Liver (tissue), 9 donors: ENCODE results near the gene NECTIN1. TPM values are rescaled to one million over a fixed set of nuclear protein-coding genes. Genes with fewer than 3 reads are reported as not detected.

Experiments used
- DNase-seq: peaks from one replicate; pipeline ENCODE4 v3.0.0-alpha.2; 2017; ENCODE audit warnings: low spot score
- H3K27ac ChIP-seq, 2 donors: one replicate each; pipeline ENCODE4 v1.7.0; 2013; ENCODE audit warnings: inconsistent platforms in 2 of 2, low read length in 2 of 2, control low read depth in 1 of 2, low read depth in 1 of 2, mild to moderate bottlenecking in 1 of 2
- H3K27me3 ChIP-seq, 4 donors: one replicate each; pipeline versions ENCODE4 v1.6.1 to v1.7.0; 2013; ENCODE audit warnings: low read length in 3 of 4, inconsistent platforms in 1 of 4, mild to moderate bottlenecking in 1 of 4, moderate library complexity in 1 of 4; ENCODE audit not compliant: control insufficient read depth in 4 of 4, insufficient read depth in 4 of 4
- H3K36me3 ChIP-seq, 4 donors: one replicate each; pipeline versions ENCODE4 v1.6.1 to v1.7.0; 2013; ENCODE audit warnings: low read length in 3 of 4, mild to moderate bottlenecking in 3 of 4, low read depth in 1 of 4, moderate library complexity in 1 of 4; ENCODE audit not compliant: control insufficient read depth in 4 of 4, insufficient read depth in 3 of 4
- H3K4me1 ChIP-seq, 4 donors: one replicate each; pipeline versions ENCODE4 v1.6.1 to v1.7.0; 2013; ENCODE audit warnings: low read length in 3 of 4, mild to moderate bottlenecking in 3 of 4, moderate library complexity in 1 of 4; ENCODE audit not compliant: control insufficient read depth in 4 of 4, insufficient read depth in 4 of 4
- H3K4me3 ChIP-seq, 3 donors: one replicate each; pipeline versions ENCODE4 v1.6.1 to v1.7.0; 2013; ENCODE audit warnings: low read length in 3 of 3, control low read depth in 1 of 3, low read depth in 1 of 3, mild to moderate bottlenecking in 1 of 3
- H3K9ac ChIP-seq, 2 donors: one replicate each; pipeline ENCODE4 v1.7.0; 2013; ENCODE audit warnings: low read length in 2 of 2, mild to moderate bottlenecking in 2 of 2, moderate library complexity in 2 of 2, control low read depth in 1 of 2, low read depth in 1 of 2
- H3K9me3 ChIP-seq, 4 donors: one replicate each; pipeline versions ENCODE4 v1.6.1 to v1.7.0; 2013; ENCODE audit warnings: low read length in 3 of 4; ENCODE audit not compliant: control insufficient read depth in 4 of 4
- EGR1 ChIP-seq, 2 donors: IDR thresholded peaks; 2 replicates each; pipeline ENCODE4 v1.6.1; 2016 to 2018; ENCODE audit warnings: antibody characterized with exemption in 2 of 2, low read depth in 2 of 2
- FOXA1 ChIP-seq: IDR thresholded peaks from 2 replicates; pipeline ENCODE4 v1.6.1; 2016; ENCODE audit warnings: antibody characterized with exemption
- FOXA2 ChIP-seq: IDR thresholded peaks from 2 replicates; pipeline ENCODE4 v1.6.1; 2016; ENCODE audit warnings: antibody characterized with exemption
- GABPA ChIP-seq, 2 donors: IDR thresholded peaks in 1 of 2; conservative IDR thresholded peaks in 1 of 2; 2 replicates each; pipeline ENCODE4 v1.6.1; 2016; ENCODE audit warnings: antibody characterized with exemption in 2 of 2, mild to moderate bottlenecking in 1 of 2, moderate library complexity in 1 of 2
- HNF4A ChIP-seq, 2 donors: conservative IDR thresholded peaks; 2 replicates each; pipeline ENCODE4 v1.6.1; 2016; ENCODE audit warnings: antibody characterized with exemption in 2 of 2, mild to moderate bottlenecking in 2 of 2
- HNF4G ChIP-seq: IDR thresholded peaks from 2 replicates; pipeline ENCODE4 v1.6.1; 2016; ENCODE audit warnings: antibody characterized with exemption
- JUND ChIP-seq, 2 donors: IDR thresholded peaks; 2 replicates each; pipeline ENCODE4 v1.6.1; 2016; ENCODE audit warnings: antibody characterized with exemption in 2 of 2
- NR2F2 ChIP-seq: IDR thresholded peaks from 2 replicates; pipeline ENCODE4 v1.6.1; 2016; ENCODE audit warnings: antibody characterized with exemption
- RAD21 ChIP-seq, 2 donors: IDR thresholded peaks; 2 replicates each; pipeline ENCODE4 v1.6.1; 2016; ENCODE audit warnings: antibody characterized with exemption in 2 of 2, mild to moderate bottlenecking in 2 of 2
- RXRA ChIP-seq, 2 donors: IDR thresholded peaks; 2 replicates each; pipeline ENCODE4 v1.6.1; 2017 to 2018; ENCODE audit warnings: antibody characterized with exemption in 2 of 2, mild to moderate bottlenecking in 1 of 2
- SP1 ChIP-seq: IDR thresholded peaks from 2 replicates; pipeline ENCODE4 v1.6.1; 2018; ENCODE audit warnings: antibody characterized with exemption, mild to moderate bottlenecking
- TAF1 ChIP-seq: conservative IDR thresholded peaks from 2 replicates; pipeline ENCODE4 v1.6.1; 2016; ENCODE audit warnings: antibody characterized with exemption, mild to moderate bottlenecking
- YY1 ChIP-seq: IDR thresholded peaks from 2 replicates; pipeline ENCODE4 v1.6.1; 2016; ENCODE audit warnings: antibody characterized with exemption, mild to moderate bottlenecking
- WGBS: extraction: QIAGEN DNeasy Blood & Tissue Kit; methylation state at CpG from one replicate; pipeline ENCODE4 v1.1.7; 2013; 5-methylcytosine and 5-hydroxymethylcytosine counted together
- polyA plus RNA-seq, 2 donors: library from polyadenylated mRNA; stranded (reverse) in 1 of 2; unstranded in 1 of 2; fragments of 200-250 nt in 1 of 2; fragments of >200 nt in 1 of 2; fragmentation: Nextera tagmentation in 1 of 2; extraction: Ambion mirVana in 1 of 2; gene quantifications; one replicate each; pipeline versions ENCODE4 v1.2.1 to v1.2.3, GENCODE V29; 2013 to 2015
- total RNA-seq, 2 donors: library from RNA; depleted of rRNA; stranded (reverse); fragments of >200 nt; gene quantifications; one replicate each; pipeline ENCODE4 v1.2.3, GENCODE V29; 2014
- TF ChIP-seq, protein P1 (sequence below): fragments of 150-350 bp; IDR thresholded peaks from 2 replicates; pipeline ENCODE4 v1.5.1; 2017; ENCODE audit warnings: improper control_type of control experiment, low read depth, low read length; ENCODE audit not compliant: missing input control
- TF ChIP-seq, protein P2 (sequence below): IDR thresholded peaks from 2 replicates; pipeline ENCODE4 v1.6.1; 2016; ENCODE audit warnings: antibody characterized with exemption, mild to moderate bottlenecking
- TF ChIP-seq, protein P3 (sequence below): IDR thresholded peaks from 2 replicates; pipeline ENCODE4 v1.6.1; 2016; ENCODE audit warnings: antibody characterized with exemption
- TF ChIP-seq, protein P4 (sequence below): IDR thresholded peaks from 2 replicates; pipeline ENCODE4 v1.6.1; 2016; ENCODE audit warnings: antibody characterized with exemption
- TF ChIP-seq, protein P5 (sequence below): IDR thresholded peaks from 2 replicates; pipeline ENCODE4 v1.6.1; 2016; ENCODE audit warnings: antibody characterized with exemption
- donor health status: healthy.
- donor health status: healthy.
- donor health status: healthy.
- donor health status: healthy.
- donor health status: healthy.

The NECTIN1 gene
- total and polyA plus RNA-seq, 4 donors: 0.69 to 7.7 (median 5.0) TPM

DNA sequence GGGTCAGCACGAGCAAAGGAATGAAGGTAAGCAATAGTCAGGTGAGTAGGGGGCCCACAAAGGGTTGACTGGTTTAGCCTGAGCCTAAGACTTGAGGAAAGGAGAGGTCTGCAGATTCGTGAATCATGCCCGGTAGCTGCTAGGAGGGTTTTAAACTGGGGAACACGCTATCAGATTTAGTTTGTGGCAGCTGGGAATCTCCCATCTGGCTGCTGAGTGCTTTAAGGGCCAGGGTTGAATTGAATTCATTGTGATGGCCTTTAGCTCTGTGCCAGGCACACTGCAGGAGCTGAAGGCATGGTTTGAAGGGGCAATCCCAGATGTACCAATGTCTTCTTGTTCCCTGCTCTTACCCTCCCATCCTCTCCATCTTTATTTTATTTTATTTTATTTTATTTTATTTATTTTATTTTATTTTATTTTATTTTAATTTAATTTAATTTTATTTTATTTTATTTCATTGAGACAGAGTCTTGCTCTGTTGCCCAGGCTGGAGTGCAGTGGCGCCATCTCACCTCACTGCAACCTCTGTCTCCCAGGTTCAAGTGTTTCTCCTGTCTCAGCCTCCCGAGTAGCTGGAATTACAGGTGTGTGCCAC, 1.9 kb upstream of the NECTIN1 start:
- no peak for DNase-seq
- Histone ChIP-seq H3K27ac (no peak overlapping the region), H3K9ac (no peak overlapping the region), H3K27me3 (no peaks in the 10 kb centered on the region), H3K9me3 (no peaks in the 10 kb centered on the region), H3K4me1 (peaks cover 10 to 29% (median 19%) of the 10 kb centered on the region in 4 donors), H3K36me3 (no peaks in the 10 kb centered on the region), H3K4me3 (no peak overlapping the region)
- 86% methylated on average over 6 of the region's 6 CpGs for WGBS
- no peak for TF ChIP-seq RXRA (IDR thresholded peaks at IDR 0.05)
- TF ChIP-seq, protein P1, sequence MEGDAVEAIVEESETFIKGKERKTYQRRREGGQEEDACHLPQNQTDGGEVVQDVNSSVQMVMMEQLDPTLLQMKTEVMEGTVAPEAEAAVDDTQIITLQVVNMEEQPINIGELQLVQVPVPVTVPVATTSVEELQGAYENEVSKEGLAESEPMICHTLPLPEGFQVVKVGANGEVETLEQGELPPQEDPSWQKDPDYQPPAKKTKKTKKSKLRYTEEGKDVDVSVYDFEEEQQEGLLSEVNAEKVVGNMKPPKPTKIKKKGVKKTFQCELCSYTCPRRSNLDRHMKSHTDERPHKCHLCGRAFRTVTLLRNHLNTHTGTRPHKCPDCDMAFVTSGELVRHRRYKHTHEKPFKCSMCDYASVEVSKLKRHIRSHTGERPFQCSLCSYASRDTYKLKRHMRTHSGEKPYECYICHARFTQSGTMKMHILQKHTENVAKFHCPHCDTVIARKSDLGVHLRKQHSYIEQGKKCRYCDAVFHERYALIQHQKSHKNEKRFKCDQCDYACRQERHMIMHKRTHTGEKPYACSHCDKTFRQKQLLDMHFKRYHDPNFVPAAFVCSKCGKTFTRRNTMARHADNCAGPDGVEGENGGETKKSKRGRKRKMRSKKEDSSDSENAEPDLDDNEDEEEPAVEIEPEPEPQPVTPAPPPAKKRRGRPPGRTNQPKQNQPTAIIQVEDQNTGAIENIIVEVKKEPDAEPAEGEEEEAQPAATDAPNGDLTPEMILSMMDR: no peak
- TF ChIP-seq, protein P2, sequence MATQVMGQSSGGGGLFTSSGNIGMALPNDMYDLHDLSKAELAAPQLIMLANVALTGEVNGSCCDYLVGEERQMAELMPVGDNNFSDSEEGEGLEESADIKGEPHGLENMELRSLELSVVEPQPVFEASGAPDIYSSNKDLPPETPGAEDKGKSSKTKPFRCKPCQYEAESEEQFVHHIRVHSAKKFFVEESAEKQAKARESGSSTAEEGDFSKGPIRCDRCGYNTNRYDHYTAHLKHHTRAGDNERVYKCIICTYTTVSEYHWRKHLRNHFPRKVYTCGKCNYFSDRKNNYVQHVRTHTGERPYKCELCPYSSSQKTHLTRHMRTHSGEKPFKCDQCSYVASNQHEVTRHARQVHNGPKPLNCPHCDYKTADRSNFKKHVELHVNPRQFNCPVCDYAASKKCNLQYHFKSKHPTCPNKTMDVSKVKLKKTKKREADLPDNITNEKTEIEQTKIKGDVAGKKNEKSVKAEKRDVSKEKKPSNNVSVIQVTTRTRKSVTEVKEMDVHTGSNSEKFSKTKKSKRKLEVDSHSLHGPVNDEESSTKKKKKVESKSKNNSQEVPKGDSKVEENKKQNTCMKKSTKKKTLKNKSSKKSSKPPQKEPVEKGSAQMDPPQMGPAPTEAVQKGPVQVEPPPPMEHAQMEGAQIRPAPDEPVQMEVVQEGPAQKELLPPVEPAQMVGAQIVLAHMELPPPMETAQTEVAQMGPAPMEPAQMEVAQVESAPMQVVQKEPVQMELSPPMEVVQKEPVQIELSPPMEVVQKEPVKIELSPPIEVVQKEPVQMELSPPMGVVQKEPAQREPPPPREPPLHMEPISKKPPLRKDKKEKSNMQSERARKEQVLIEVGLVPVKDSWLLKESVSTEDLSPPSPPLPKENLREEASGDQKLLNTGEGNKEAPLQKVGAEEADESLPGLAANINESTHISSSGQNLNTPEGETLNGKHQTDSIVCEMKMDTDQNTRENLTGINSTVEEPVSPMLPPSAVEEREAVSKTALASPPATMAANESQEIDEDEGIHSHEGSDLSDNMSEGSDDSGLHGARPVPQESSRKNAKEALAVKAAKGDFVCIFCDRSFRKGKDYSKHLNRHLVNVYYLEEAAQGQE: no peak
- no peak for TF ChIP-seq HNF4A (conservative IDR thresholded peaks at IDR 0.05)
- TF ChIP-seq, protein P3, sequence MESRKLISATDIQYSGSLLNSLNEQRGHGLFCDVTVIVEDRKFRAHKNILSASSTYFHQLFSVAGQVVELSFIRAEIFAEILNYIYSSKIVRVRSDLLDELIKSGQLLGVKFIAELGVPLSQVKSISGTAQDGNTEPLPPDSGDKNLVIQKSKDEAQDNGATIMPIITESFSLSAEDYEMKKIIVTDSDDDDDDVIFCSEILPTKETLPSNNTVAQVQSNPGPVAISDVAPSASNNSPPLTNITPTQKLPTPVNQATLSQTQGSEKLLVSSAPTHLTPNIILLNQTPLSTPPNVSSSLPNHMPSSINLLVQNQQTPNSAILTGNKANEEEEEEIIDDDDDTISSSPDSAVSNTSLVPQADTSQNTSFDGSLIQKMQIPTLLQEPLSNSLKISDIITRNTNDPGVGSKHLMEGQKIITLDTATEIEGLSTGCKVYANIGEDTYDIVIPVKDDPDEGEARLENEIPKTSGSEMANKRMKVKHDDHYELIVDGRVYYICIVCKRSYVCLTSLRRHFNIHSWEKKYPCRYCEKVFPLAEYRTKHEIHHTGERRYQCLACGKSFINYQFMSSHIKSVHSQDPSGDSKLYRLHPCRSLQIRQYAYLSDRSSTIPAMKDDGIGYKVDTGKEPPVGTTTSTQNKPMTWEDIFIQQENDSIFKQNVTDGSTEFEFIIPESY: no peak
- TF ChIP-seq HNF4G: no peak
- no peak for TF ChIP-seq SP1
- TF ChIP-seq, protein P4, sequence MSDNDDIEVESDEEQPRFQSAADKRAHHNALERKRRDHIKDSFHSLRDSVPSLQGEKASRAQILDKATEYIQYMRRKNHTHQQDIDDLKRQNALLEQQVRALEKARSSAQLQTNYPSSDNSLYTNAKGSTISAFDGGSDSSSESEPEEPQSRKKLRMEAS: no peak
- TF ChIP-seq EGR1 (IDR thresholded peaks at IDR 0.05; ENCODE audit: low read depth in 2 of 2): no peak
- TF ChIP-seq YY1: no peak
- TF ChIP-seq, protein P5, sequence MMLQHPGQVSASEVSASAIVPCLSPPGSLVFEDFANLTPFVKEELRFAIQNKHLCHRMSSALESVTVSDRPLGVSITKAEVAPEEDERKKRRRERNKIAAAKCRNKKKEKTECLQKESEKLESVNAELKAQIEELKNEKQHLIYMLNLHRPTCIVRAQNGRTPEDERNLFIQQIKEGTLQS: no peak
- TF ChIP-seq FOXA2: no peak
- TF ChIP-seq TAF1: no peak
- TF ChIP-seq JUND (IDR thresholded peaks at IDR 0.05): no peak
- no peak for TF ChIP-seq GABPA (IDR thresholded peaks at IDR 0.05 in 1 of 2, conservative IDR thresholded peaks at IDR 0.05 in 1 of 2)
- TF ChIP-seq FOXA1: no peak
- no peak for TF ChIP-seq RAD21 (IDR thresholded peaks at IDR 0.05)
- no peak for TF ChIP-seq NR2F2
